IgD-negative memory B cell (primary cell): Measurements from ENCODE around the gene C13orf46. TPM values are rescaled to one million over a fixed set of nuclear protein-coding genes. Genes with fewer than 3 reads are reported as not detected.

ENCODE experiments used
- H3K27ac Mint-ChIP-seq, 3 donors: one replicate each; pipeline ENCODE4 v1.8.0; 2020 to 2022; ENCODE audit warnings: mild to moderate bottlenecking in 3 of 3, mixed read lengths in 3 of 3, moderate library complexity in 1 of 3
- H3K27me3 Mint-ChIP-seq: one replicate; pipeline ENCODE4 v1.8.0; 2021; ENCODE audit warnings: mixed read lengths
- H3K36me3 Mint-ChIP-seq: one replicate; pipeline ENCODE4 v1.8.0; 2020; ENCODE audit warnings: mild to moderate bottlenecking, mixed read lengths
- H3K4me1 Mint-ChIP-seq, 3 donors: one replicate each; pipeline ENCODE4 v1.8.0; 2020 to 2022; ENCODE audit warnings: mixed read lengths in 3 of 3, mild to moderate bottlenecking in 1 of 3
- H3K4me3 Mint-ChIP-seq, 4 donors: one replicate each; pipeline ENCODE4 v1.8.0; 2020 to 2022; ENCODE audit warnings: mild to moderate bottlenecking in 4 of 4, mixed read lengths in 4 of 4, moderate library complexity in 3 of 4
- H3K9me3 Mint-ChIP-seq, 3 donors: one replicate each; pipeline ENCODE4 v1.8.0; 2020 to 2021; ENCODE audit warnings: mixed read lengths in 3 of 3, mild to moderate bottlenecking in 1 of 3
- polyA plus RNA-seq: library from polyadenylated mRNA; unstranded; fragments of 300-500 nt; fragmentation: Illumina TruSeq; gene quantifications from one replicate; pipeline ENCODE4 v1.2.3, GENCODE V29; 2021

Gene C13orf46
- polyA plus RNA-seq, 1 donor from 2014 or later: 1.1 TPM

DNA sequence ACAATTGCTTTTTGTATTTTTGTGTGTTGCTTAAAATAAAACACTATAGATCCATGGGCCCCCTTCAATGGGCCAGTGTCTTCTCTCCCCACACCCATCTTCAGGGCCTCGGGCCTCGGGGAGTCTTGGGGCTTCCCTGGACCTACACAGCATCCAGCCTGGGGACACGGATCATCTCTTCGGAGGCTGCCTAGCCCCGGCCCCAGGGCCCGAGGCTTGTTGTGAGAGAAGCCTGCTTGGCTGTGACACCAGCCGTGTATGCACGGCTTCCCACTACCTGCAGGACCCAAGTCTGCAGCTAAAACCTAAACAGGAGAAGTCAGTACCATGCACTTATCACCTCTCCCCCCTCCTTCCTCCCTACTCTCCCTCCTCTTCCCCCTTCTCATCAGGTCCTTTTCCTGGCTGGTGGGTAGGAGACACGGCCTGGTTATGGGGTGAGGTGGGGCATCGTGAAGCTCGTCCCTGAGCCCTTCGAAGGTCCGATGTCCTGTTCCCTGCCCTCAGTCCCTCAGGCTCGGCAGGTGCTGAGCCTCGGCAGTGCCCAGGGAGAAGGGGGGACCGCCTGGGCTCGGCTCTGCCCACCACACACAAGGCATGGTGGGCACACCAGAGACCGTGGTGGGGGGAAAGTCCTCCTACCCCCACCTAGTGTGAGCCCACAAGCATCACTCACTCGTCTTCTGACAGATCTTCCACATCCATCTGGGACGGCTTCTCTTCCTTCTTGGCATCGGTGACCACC, 9.5 kb downstream of the C13orf46 start:
- H3K4me1 Mint-ChIP-seq: peaks cover 0 to 4% (median 2%) of the 10 kb centered on the region in 3 donors
- H3K4me3 Mint-ChIP-seq: no peak overlapping the region
- no peaks in the 10 kb centered on the region for H3K36me3 Mint-ChIP-seq
- peaks cover 0 to 4% (median 3%) of the 10 kb centered on the region in 3 donors for H3K9me3 Mint-ChIP-seq
- H3K27me3 Mint-ChIP-seq: no peaks in the 10 kb centered on the region
- no peak overlapping the region for H3K27ac Mint-ChIP-seq

DNA sequence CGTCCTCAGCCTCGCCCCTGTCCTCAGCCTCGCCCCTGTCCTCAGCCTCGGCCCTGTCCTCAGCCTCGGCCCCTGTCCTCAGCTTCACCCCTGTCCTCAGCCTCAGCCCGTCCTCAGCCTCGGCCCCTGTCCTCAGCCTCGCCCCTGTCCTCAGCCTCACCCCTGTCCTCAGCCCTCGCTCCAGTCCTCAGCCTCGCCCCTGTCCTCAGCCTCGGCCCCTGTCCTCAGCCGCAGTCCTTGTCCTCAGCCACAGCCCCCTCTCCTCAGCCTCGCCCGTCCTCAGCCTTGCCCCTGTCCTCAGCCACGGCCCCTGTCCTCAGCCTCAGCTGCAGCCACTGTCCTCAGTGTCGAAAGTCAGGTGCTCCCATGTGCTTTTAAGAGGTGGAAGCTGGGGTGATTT, 10.5 kb downstream of the C13orf46 start:
- Mint-ChIP-seq H3K9me3 (peaks cover 3 to 9% (median 5%) of the 10 kb centered on the region in 3 donors), H3K36me3 (peaks cover 4% of the 10 kb centered on the region), H3K27ac (no peak overlapping the region), H3K27me3 (no peaks in the 10 kb centered on the region), H3K4me3 (no peak overlapping the region), H3K4me1 (peaks cover 0 to 6% (median 2%) of the 10 kb centered on the region in 3 donors)

DNA sequence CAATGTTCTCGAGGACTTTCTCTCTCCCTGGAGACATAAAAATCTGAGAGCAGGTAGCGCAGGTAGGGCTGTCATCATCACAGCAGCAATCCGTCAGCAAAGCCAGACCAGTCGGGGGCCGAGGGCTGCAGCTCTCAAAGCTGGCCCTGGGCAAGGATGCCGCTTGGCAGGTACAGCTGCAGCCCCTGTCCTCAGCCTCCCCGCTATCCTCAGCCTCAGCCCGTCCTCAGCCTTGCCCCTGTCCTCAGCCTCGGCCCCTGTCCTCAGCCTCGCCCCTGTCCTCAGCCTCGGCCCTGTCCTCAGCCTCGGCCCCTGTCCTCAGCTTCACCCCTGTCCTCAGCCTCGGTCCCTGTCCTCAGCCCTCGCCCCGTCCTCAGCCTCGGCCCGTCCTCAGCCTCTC, 10.9 kb downstream of the C13orf46 start:
- Mint-ChIP-seq H3K4me1 (peaks cover 0 to 6% (median 2%) of the 10 kb centered on the region in 3 donors), H3K4me3 (no peak overlapping the region), H3K27me3 (no peaks in the 10 kb centered on the region), H3K9me3 (peaks cover 3 to 9% (median 5%) of the 10 kb centered on the region in 3 donors), H3K36me3 (peaks cover 4% of the 10 kb centered on the region), H3K27ac (peak overlapping the region in 1 of 3 donors; percentile 16)

DNA sequence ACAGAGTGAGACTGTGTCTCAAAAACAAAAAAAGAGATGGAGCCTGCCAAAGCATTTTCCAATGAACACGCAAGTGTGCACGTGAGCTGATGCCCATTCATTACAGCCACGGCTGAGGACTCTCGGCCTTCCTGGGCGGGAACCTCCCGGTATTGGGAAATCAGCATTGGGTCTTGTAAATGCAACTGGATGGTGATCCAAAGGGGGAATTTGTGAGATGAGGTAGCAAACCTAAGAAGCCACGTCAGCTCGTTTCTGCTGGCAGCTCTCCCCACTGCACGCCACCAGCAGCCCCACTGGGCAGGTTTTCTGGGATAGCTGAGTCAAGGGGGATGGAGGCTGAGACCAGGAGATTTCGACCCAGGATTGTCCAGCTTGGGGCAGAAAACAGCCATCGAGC, 11.5 kb downstream of the C13orf46 start:
- H3K4me1 Mint-ChIP-seq: peaks cover 0 to 6% (median 2%) of the 10 kb centered on the region in 3 donors
- peak overlapping the region in 1 of 3 donors; percentile 16 for H3K27ac Mint-ChIP-seq
- peaks cover 3 to 9% (median 5%) of the 10 kb centered on the region in 3 donors for H3K9me3 Mint-ChIP-seq
- peaks cover 4% of the 10 kb centered on the region for H3K36me3 Mint-ChIP-seq
- no peak overlapping the region for H3K4me3 Mint-ChIP-seq
- H3K27me3 Mint-ChIP-seq: no peaks in the 10 kb centered on the region

DNA sequence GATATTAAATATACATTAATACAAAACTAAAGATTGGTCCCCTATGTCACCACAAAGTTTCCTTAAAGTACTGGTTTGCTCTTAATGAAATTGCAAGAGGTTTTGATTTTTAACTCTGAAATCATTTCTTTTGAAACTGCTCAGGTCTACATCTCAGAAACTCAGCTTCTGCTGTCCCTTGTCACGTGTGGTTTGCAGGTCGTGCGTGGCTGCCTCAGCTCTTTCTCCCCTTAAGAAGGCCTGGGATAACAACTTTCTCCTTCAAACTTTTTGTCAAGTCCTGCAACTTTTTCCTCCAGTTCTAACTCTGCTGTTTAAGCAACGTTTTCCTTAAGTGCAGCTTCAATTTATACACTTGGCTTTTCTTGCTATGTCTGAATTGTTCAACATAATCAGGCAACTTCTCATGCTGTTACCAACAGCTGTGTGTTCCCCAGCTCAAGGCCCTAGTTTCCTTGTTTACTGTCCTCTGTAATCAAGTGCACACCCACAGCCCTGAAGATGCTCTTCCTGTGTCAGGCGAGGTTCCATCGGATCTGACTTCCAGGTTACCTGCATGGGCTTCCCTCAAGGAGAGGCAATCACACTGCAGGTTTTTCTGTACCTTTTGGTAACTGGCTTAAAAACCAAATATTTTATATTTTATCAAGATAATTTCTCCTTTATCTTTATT, 13.5 kb downstream of the C13orf46 start:
- H3K36me3 Mint-ChIP-seq: peaks cover 4% of the 10 kb centered on the region
- H3K27me3 Mint-ChIP-seq: no peaks in the 10 kb centered on the region
- peaks cover 3 to 9% (median 5%) of the 10 kb centered on the region in 3 donors for H3K9me3 Mint-ChIP-seq
- H3K4me3 Mint-ChIP-seq: no peak overlapping the region
- H3K4me1 Mint-ChIP-seq: peaks cover 0 to 6% (median 2%) of the 10 kb centered on the region in 3 donors
- peak overlapping the region in 1 of 3 donors; percentile 1 for H3K27ac Mint-ChIP-seq

DNA sequence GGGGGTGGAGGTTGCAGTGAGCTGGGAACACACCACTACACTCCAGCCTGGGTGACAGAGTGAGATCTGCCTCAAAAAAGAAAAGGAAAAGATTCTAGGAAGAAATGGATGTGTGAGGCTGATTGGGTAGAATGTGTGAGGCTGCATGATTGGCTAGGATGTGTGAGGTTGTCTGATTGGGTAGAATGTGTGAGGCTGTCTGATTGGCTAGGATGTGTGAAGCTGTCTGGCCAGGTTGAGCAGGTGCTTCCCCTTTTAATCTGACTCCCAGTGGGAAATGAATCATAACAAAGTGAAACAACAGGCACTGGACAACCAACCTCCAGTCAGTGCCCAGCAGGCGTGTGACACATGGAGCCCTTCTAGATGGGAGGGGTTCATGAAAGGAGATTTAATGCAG, 14.7 kb downstream of the C13orf46 start:
- Mint-ChIP-seq H3K27me3 (no peaks in the 10 kb centered on the region), H3K4me3 (no peak overlapping the region), H3K27ac (peak overlapping the region in 1 of 3 donors; percentile 63), H3K36me3 (peaks cover 6% of the 10 kb centered on the region), H3K4me1 (peaks cover 0 to 6% (median 2%) of the 10 kb centered on the region in 3 donors), H3K9me3 (peaks cover 3 to 9% (median 5%) of the 10 kb centered on the region in 3 donors)

DNA sequence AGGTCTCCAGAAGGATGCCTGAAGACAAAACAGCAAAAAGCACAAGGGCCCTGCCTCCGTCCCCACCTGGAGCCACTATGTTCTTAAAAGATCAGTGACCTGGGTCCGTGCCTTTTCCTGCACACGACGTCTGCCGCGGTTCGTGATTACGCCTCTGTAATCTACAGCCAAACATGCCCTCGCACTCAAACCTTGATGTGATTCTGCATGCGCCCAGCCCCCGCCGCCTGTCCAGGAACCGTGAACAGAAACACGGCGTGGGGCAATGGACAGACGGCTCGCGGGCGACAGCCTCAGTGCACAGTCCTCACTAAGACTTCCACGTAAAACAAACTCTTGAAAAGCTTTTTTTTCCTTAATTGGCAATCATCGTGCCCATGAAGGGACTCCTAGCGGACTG, 15.5 kb downstream of the C13orf46 start:
- peaks cover 3 to 9% (median 5%) of the 10 kb centered on the region in 3 donors for H3K9me3 Mint-ChIP-seq
- peaks cover 0 to 6% (median 2%) of the 10 kb centered on the region in 3 donors for H3K4me1 Mint-ChIP-seq
- H3K27me3 Mint-ChIP-seq: no peaks in the 10 kb centered on the region
- no peak overlapping the region for H3K4me3 Mint-ChIP-seq
- H3K27ac Mint-ChIP-seq: peak overlapping the region in 2 of 3 donors; percentile 25 to 48
- peaks cover 6% of the 10 kb centered on the region for H3K36me3 Mint-ChIP-seq

DNA sequence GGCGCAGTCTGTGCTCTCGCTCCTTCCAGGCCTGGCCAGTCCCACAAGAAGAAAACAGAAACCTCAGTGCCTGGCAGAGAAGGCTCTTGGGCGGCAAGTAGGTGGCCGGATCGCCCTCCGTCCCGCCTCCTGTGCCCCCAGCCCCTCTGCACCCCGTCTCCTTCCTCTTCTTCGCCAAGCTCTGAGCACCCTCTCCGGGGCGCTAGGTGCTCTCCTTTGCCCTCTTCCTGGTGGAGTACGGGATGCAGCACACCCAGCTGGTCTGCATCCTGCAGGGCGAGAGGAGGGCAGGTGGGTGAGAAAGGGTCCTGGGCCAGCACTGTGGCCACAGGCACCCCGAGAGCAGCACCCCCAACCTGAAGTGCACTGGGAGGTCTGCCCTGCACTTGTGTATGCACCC, 17.3 kb downstream of the C13orf46 start:
- H3K9me3 Mint-ChIP-seq: peaks cover 3 to 9% (median 5%) of the 10 kb centered on the region in 3 donors
- H3K27ac Mint-ChIP-seq: no peak overlapping the region
- peaks cover 6% of the 10 kb centered on the region for H3K36me3 Mint-ChIP-seq
- H3K4me3 Mint-ChIP-seq: no peak overlapping the region
- peaks cover 0 to 6% (median 4%) of the 10 kb centered on the region in 3 donors for H3K4me1 Mint-ChIP-seq
- no peaks in the 10 kb centered on the region for H3K27me3 Mint-ChIP-seq

DNA sequence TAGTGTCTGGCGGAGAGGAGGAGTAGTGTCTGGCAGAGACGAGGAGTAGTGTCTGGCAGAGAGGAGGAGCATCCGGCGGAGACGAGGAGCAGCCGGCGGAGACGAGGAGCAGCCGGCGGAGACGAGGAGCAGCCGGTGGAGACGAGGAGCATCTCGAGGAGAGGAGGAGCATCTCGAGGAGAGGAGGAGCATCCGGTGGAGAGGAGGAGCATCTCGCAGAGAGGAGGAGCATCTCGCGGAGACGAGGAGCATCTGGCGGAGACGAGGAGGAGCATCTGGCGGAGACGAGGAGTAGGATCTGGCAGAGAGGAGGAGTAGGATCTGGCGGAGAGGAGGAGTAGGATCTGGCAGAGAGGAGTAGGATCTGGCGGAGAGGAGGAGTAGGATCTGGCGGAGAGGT, 18.2 kb downstream of the C13orf46 start:
- peaks cover 5 to 7% (median 6%) of the 10 kb centered on the region in 3 donors for H3K4me1 Mint-ChIP-seq
- no peaks in the 10 kb centered on the region for H3K27me3 Mint-ChIP-seq
- H3K36me3 Mint-ChIP-seq: peaks cover 6% of the 10 kb centered on the region
- H3K9me3 Mint-ChIP-seq: peaks cover 3 to 9% (median 5%) of the 10 kb centered on the region in 3 donors
- H3K4me3 Mint-ChIP-seq: no peak overlapping the region
- H3K27ac Mint-ChIP-seq: no peak overlapping the region

DNA sequence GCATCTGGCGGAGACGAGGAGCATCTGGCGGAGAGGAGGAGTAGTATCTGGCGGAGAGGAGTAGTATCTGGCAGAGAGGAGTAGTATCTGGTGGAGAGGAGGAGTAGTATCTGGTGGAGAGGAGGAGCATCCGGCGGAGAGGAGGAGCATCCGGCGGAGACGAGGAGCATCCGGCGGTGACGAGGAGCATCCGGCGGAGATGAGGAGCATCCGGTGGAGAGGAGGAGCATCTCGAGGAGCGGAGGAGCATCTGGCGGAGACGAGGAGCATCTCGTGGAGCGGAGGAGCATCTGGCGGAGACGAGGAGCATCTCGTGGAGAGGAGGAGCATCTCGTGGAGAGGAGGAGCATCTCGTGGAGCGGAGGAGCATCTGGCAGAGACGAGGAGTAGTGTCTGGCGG, 18.6 kb downstream of the C13orf46 start:
- H3K9me3 Mint-ChIP-seq: peaks cover 0 to 6% (median 5%) of the 10 kb centered on the region in 3 donors
- H3K27me3 Mint-ChIP-seq: no peaks in the 10 kb centered on the region
- no peak overlapping the region for H3K27ac Mint-ChIP-seq
- H3K36me3 Mint-ChIP-seq: peaks cover 6% of the 10 kb centered on the region
- H3K4me3 Mint-ChIP-seq: no peak overlapping the region
- peaks cover 5 to 7% (median 5%) of the 10 kb centered on the region in 3 donors for H3K4me1 Mint-ChIP-seq

DNA sequence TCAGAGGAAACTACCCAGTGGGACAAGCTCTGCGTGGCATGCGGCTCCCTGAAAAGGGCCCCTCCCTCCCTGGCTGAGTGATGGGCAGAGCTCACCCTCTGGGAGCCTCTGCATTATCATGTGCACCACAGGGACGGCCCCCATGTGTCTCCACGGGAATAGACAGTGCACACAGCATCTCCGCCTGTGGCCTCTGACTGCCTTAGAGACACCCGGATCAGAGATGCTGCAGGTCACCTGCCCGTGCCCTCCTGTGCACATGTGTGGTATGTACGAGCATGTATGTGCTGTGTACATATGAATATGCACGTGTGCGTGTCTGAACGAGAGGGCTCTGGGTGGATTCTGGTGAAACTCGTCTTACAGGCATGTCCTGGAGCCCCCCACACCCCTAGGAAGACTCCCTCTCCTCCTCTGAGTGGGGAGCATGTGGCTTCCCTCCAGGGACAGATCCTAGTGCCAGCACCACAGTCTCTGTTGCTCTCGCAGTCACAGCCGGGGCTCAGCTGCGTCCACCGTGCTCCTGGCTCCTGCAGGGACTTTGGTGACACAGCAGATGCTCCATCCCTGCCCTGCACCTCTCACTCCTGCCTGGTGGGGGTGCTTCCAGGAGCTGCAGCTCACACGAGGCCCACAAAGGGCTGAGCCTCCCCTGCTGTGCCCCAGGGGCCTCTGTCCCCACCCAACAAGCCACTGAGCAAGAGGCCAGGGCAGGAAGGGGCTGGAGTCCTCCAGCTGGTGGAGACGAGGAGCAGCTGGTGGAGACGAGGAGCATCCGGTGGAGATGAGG, 19.6 kb downstream of the C13orf46 start:
- no peaks in the 10 kb centered on the region for H3K27me3 Mint-ChIP-seq
- H3K4me1 Mint-ChIP-seq: peaks cover 4 to 6% (median 5%) of the 10 kb centered on the region in 3 donors
- H3K9me3 Mint-ChIP-seq: peaks cover 0 to 3% (median 3%) of the 10 kb centered on the region in 3 donors
- peaks cover 5% of the 10 kb centered on the region for H3K36me3 Mint-ChIP-seq
- no peak overlapping the region for H3K27ac Mint-ChIP-seq
- H3K4me3 Mint-ChIP-seq: no peak overlapping the region

DNA sequence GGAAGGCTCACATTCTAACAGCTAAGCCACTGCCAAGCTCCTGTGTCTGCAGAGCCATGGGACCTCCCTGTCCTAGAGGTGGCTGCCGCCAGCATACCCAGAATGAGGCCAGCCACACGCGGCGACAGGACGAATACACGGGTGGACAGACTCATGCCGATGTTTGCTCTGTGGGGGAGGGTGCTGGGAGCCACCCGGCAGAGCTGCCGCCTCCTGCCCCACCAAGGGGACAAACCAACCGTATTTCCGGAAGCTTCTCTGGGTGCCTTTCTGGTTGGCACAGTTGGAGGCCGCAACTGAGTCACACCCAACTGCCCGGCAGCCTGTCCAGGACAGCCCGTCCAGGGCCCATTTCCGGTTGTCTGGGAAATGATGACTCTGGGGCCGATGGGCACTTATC, 20.3 kb downstream of the C13orf46 start:
- H3K9me3 Mint-ChIP-seq: no peaks in the 10 kb centered on the region
- peaks cover 4% of the 10 kb centered on the region for H3K36me3 Mint-ChIP-seq
- H3K27me3 Mint-ChIP-seq: no peaks in the 10 kb centered on the region
- H3K4me3 Mint-ChIP-seq: no peak overlapping the region
- H3K4me1 Mint-ChIP-seq: peaks cover 5 to 9% (median 6%) of the 10 kb centered on the region in 3 donors
- H3K27ac Mint-ChIP-seq: no peak overlapping the region

DNA sequence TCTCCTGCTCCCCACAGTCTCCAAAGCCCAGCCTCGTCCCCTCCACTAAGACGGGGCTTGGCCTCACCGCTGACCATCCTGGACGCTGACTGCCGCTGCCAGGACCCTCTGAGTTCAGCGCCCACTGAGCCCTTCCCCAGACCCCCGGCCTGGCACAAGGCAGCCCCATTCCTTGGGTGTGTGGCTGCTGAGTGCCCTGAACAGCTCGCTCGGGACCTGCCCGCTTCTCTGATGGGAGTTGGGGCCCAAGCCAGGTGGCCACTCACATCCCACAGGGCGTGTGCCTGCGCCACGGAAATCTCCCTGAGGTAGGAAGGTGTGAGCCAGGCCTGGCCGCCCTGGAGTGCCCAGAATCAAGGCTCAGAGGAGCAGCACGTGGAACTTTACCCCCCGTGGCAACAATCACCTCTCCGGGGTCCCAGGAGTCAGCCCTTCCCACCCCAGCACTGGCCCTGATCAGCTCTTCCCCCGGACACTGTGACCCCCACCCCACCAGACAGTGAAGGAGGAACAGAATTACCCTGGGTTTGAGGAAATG, 20.8 kb downstream of the C13orf46 start:
- peak overlapping the region in 1 of 4 donors; percentile 27 for H3K4me3 Mint-ChIP-seq
- peaks cover 4% of the 10 kb centered on the region for H3K36me3 Mint-ChIP-seq
- H3K27me3 Mint-ChIP-seq: no peaks in the 10 kb centered on the region
- H3K27ac Mint-ChIP-seq: no peak overlapping the region
- no peaks in the 10 kb centered on the region for H3K9me3 Mint-ChIP-seq
- peaks cover 11 to 14% (median 11%) of the 10 kb centered on the region in 3 donors for H3K4me1 Mint-ChIP-seq

DNA sequence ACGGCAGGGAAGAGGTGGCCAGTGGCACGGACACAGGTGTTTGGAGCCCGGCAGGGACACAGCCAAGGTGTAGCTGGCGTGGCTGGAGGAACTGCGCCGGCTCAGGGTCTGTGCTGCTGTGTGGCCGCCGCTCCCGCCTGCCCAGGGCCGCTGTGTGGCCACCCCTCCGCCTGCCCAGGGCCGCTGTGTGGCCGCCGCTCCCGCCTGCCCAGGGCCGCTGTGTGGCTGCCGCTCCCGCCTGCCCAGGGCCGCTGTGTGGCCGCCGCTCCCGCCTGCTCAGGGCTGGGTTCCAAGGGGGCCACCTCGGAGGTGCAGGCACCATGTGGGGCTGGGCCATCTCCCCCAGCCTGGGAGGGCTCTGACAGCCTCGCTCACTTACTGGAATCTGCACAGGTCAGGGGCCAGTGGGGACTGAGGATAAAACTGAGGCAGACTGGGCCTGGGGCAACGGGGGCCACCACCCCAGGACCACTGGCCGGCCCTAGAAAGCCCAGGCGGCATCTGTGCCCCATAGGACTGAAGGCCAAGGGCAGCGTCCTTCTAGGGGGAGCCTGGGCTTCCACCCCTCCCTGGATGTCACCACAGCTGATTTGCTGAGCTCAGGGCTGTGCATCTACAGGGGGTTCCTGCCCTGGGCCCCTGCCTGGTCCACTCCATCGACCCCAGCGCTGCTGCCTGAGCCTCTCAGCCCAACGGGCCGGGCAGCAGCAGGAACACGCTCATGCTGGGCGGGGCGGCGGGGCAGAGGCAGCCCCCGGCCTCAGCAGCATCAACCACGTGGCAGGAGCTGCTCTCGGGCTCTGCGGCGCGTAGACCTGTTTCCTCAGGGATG, 21.5 kb downstream of the C13orf46 start:
- Mint-ChIP-seq H3K27me3 (no peaks in the 10 kb centered on the region), H3K9me3 (no peaks in the 10 kb centered on the region), H3K4me3 (no peak overlapping the region), H3K27ac (no peak overlapping the region), H3K4me1 (peaks cover 14 to 17% (median 14%) of the 10 kb centered on the region in 3 donors), H3K36me3 (peaks cover 4% of the 10 kb centered on the region)
